HUES64 (cell line): Measurements from ENCODE around the gene EIF3J.

Experiments used
- H3K27ac ChIP-seq: 2 replicates; pipeline ENCODE4 v1.7.0; 2013; ENCODE audit warnings: low read depth, low read length, inconsistent platforms
- H3K27me3 ChIP-seq: 2 replicates; pipeline ENCODE4 v1.6.1; 2013; ENCODE audit warnings: mild to moderate bottlenecking, low read length; ENCODE audit not compliant: insufficient read depth
- H3K36me3 ChIP-seq: 2 replicates; pipeline ENCODE4 v1.6.1; 2013; ENCODE audit warnings: mild to moderate bottlenecking, low read length; ENCODE audit not compliant: insufficient read depth
- H3K4me1 ChIP-seq: 2 replicates; pipeline ENCODE4 v1.6.1; 2013; ENCODE audit warnings: mild to moderate bottlenecking, low read length, moderate library complexity; ENCODE audit not compliant: insufficient read depth
- H3K4me3 ChIP-seq: 2 replicates; pipeline ENCODE4 v1.5.1; 2013; ENCODE audit warnings: mild to moderate bottlenecking, low read length, moderate library complexity
- H3K9ac ChIP-seq: 2 replicates; pipeline ENCODE4 v1.6.1; 2013; ENCODE audit warnings: mild to moderate bottlenecking, low read depth, low read length
- H3K9me3 ChIP-seq: 2 replicates; pipeline ENCODE4 v1.6.1; 2013; ENCODE audit warnings: low read depth, low read length; ENCODE audit not compliant: insufficient read depth
- WGBS: fragments of 150-250, 120-280 bp; methylation state at CpG from one replicate; pipeline ENCODE4 v1.1.7; 2013; ENCODE audit warnings: missing lambda C conversion rate; 5-methylcytosine and 5-hydroxymethylcytosine counted together

EIF3J gene

GRCh38 chr15:44569316-44569715 lies 32.4 kb downstream of the EIF3J start:
- Histone ChIP-seq H3K4me1 (no peaks in the 10 kb centered on the region), H3K9ac (no peak overlapping the region), H3K36me3 (peaks cover 55% of the 10 kb centered on the region), H3K4me3 (no peak overlapping the region), H3K27ac (no peak overlapping the region), H3K9me3 (peaks cover 15% of the 10 kb centered on the region), H3K27me3 (no peaks in the 10 kb centered on the region)
- WGBS: 93% methylated on average over 4 of the region's 4 CpGs

GRCh38 chr15:44570361-44570760 lies 33.4 kb downstream of the EIF3J start:
- no peaks in the 10 kb centered on the region for H3K27me3 ChIP-seq
- no peak overlapping the region for H3K27ac ChIP-seq
- H3K4me3 ChIP-seq: no peak overlapping the region
- no peaks in the 10 kb centered on the region for H3K4me1 ChIP-seq
- peaks cover 4% of the 10 kb centered on the region for H3K9me3 ChIP-seq
- H3K36me3 ChIP-seq: peaks cover 50% of the 10 kb centered on the region
- 91% methylated on average over 3 of the region's 4 CpGs for WGBS
- no peak overlapping the region for H3K9ac ChIP-seq

- Histone ChIP-seq H3K27me3 (no peaks in the 10 kb centered on the region), H3K9ac (no peak overlapping the region), H3K9me3 (no peaks in the 10 kb centered on the region), H3K36me3 (peaks cover 26% of the 10 kb centered on the region), H3K4me3 (no peak overlapping the region), H3K4me1 (no peaks in the 10 kb centered on the region), H3K27ac (no peak overlapping the region)
- 95% methylated on average over 6 of the region's 6 CpGs for WGBS
Observed at GRCh38 chr15:44573386-44573785, 36.4 kb downstream of the EIF3J start.

- Histone ChIP-seq H3K9me3 (no peaks in the 10 kb centered on the region), H3K27me3 (no peaks in the 10 kb centered on the region), H3K36me3 (peaks cover 25% of the 10 kb centered on the region), H3K27ac (no peak overlapping the region), H3K4me3 (no peak overlapping the region), H3K9ac (no peak overlapping the region), H3K4me1 (no peaks in the 10 kb centered on the region)
- WGBS: 94% methylated on average over 1 of the region's 1 CpG
Observed at GRCh38 chr15:44574734-44575133, 37.8 kb downstream of the EIF3J start.

GRCh38 chr15:44580105-44580504 lies 43.2 kb downstream of the EIF3J start:
- no peak overlapping the region for H3K4me3 ChIP-seq
- 100% methylated on average over 1 of the region's 2 CpGs for WGBS
- peaks cover 51% of the 10 kb centered on the region for H3K36me3 ChIP-seq
- H3K9me3 ChIP-seq: no peaks in the 10 kb centered on the region
- no peaks in the 10 kb centered on the region for H3K27me3 ChIP-seq
- H3K27ac ChIP-seq: no peak overlapping the region
- no peak overlapping the region for H3K9ac ChIP-seq
- H3K4me1 ChIP-seq: no peaks in the 10 kb centered on the region

- Histone ChIP-seq H3K36me3 (peaks cover 90% of the 10 kb centered on the region), H3K27me3 (no peaks in the 10 kb centered on the region), H3K9ac (no peak overlapping the region), H3K9me3 (no peaks in the 10 kb centered on the region), H3K27ac (no peak overlapping the region), H3K4me1 (no peaks in the 10 kb centered on the region), H3K4me3 (no peak overlapping the region)
- 89% methylated on average over 5 of the region's 5 CpGs for WGBS
Observed at GRCh38 chr15:44584162-44584749, 47.3 kb downstream of the EIF3J start.

GRCh38 chr15:44585633-44586032 lies 48.7 kb downstream of the EIF3J start:
- H3K9ac ChIP-seq: no peak overlapping the region
- H3K27ac ChIP-seq: no peak overlapping the region
- no peaks in the 10 kb centered on the region for H3K4me1 ChIP-seq
- peaks cover 92% of the 10 kb centered on the region for H3K36me3 ChIP-seq
- no peak overlapping the region for H3K4me3 ChIP-seq
- H3K27me3 ChIP-seq: no peaks in the 10 kb centered on the region
- no peaks in the 10 kb centered on the region for H3K9me3 ChIP-seq
- 90% methylated on average over 2 of the region's 2 CpGs for WGBS

GRCh38 chr15:44588541-44588940 lies 51.6 kb downstream of the EIF3J start:
- H3K9me3 ChIP-seq: no peaks in the 10 kb centered on the region
- 95% methylated on average over 4 of the region's 5 CpGs for WGBS
- no peak overlapping the region for H3K27ac ChIP-seq
- H3K27me3 ChIP-seq: no peaks in the 10 kb centered on the region
- H3K4me1 ChIP-seq: no peaks in the 10 kb centered on the region
- H3K4me3 ChIP-seq: no peak overlapping the region
- H3K9ac ChIP-seq: no peak overlapping the region
- peaks cover 93% of the 10 kb centered on the region for H3K36me3 ChIP-seq

- Histone ChIP-seq H3K4me1 (no peaks in the 10 kb centered on the region), H3K4me3 (no peak overlapping the region), H3K27ac (no peak overlapping the region), H3K9ac (no peak overlapping the region), H3K36me3 (peaks cover 88% of the 10 kb centered on the region), H3K9me3 (no peaks in the 10 kb centered on the region), H3K27me3 (no peaks in the 10 kb centered on the region)
- WGBS: 90% methylated on average over 1 of the region's 1 CpG
Observed at GRCh38 chr15:44591326-44591725, 54.4 kb downstream of the EIF3J start.

GRCh38 chr15:44593042-44593736 lies 56.2 kb downstream of the EIF3J start:
- 96% methylated on average over 7 of the region's 7 CpGs for WGBS
- Histone ChIP-seq H3K4me3 (no peak overlapping the region), H3K27me3 (no peaks in the 10 kb centered on the region), H3K4me1 (no peaks in the 10 kb centered on the region), H3K9ac (no peak overlapping the region), H3K9me3 (no peaks in the 10 kb centered on the region), H3K27ac (no peak overlapping the region), H3K36me3 (peaks cover 86% of the 10 kb centered on the region)

GRCh38 chr15:44595246-44595645 lies 58.3 kb downstream of the EIF3J start:
- H3K36me3 ChIP-seq: peaks cover 84% of the 10 kb centered on the region
- H3K4me3 ChIP-seq: no peak overlapping the region
- no peak overlapping the region for H3K9ac ChIP-seq
- WGBS: 100% methylated on average over 1 of the region's 1 CpG
- H3K9me3 ChIP-seq: no peaks in the 10 kb centered on the region
- H3K27ac ChIP-seq: no peak overlapping the region
- H3K27me3 ChIP-seq: no peaks in the 10 kb centered on the region
- H3K4me1 ChIP-seq: no peaks in the 10 kb centered on the region
